ENCODE measurements around the gene ITGA11. TPM values are rescaled to one million over a fixed set of nuclear protein-coding genes. Genes with fewer than 3 reads are reported as not detected.

ITGA11 gene
- total RNA-seq, 1 experiment from 2014 or later = not detected

GRCh38 chr15:68261980-68262379, 170.0 kb downstream of the ITGA11 start:
- H3K4me3 ChIP-seq (ENCODE audit: low read length) = no peak overlapping the region
- DNase-seq = no peak
- no peaks in the 10 kb centered on the region for H3K79me2 ChIP-seq (ENCODE audit: low read length)
- ChIA-PET CTCF (no interaction called here), POLR2A (ENCODE audit: unreplicated experiment) (no interaction called here)
- no peak for TF ChIP-seq EZH2 (IDR thresholded peaks at IDR 0.05; ENCODE audit: low read length, unreplicated experiment)
- TF ChIP-seq EZH2phosphoT487 (IDR thresholded peaks at IDR 0.05; ENCODE audit: borderline replicate concordance, low read length) = no peak
- TF ChIP-seq CTCF (conservative IDR thresholded peaks at IDR 0.05; ENCODE audit: low read depth, low read length) = no peak
- no peak overlapping the region for H3K9ac ChIP-seq (ENCODE audit: low read length)
- H3K4me2 ChIP-seq (ENCODE audit: low read length) = no peak overlapping the region
- no peak overlapping the region for H2AFZ ChIP-seq (ENCODE audit: low read length)
- no peaks in the 10 kb centered on the region for H3K27me3 ChIP-seq (ENCODE audit: low read length)
- no TSS peak for BruUV-seq (replicated peaks)
- no peaks in the 10 kb centered on the region for H3K36me3 ChIP-seq (ENCODE audit: low read depth, low read length)
- peaks cover 7% of the 10 kb centered on the region; the same call in 1 of the 2 replicates for H3K4me1 ChIP-seq (ENCODE audit: insufficient read depth, low read length)
- no peak overlapping the region for H3K27ac ChIP-seq (ENCODE audit: low read length)
- no peaks in the 10 kb centered on the region for H4K20me1 ChIP-seq (ENCODE audit: low read length)
- H3K9me3 ChIP-seq (ENCODE audit: low read length) = no peaks in the 10 kb centered on the region
- no peak for ATAC-seq
- H3F3A ChIP-seq (ENCODE audit: low read length, unreplicated experiment) = no peaks in the 10 kb centered on the region
- no peaks in the 10 kb centered on the region for H3K9me2 ChIP-seq (replicated peaks; ENCODE audit: low read length)
- intact Hi-C loops (cut with micrococcal nuclease) = no loop called here

GRCh38 chr15:68261241-68261640, 170.7 kb downstream of the ITGA11 start:
- H3K9me2 ChIP-seq (replicated peaks; ENCODE audit: low read length) = no peaks in the 10 kb centered on the region
- no peaks in the 10 kb centered on the region for H3K79me2 ChIP-seq (ENCODE audit: low read length)
- DNase-seq (no peak), ATAC-seq (no peak)
- no peak overlapping the region for H3K27ac ChIP-seq (ENCODE audit: low read length)
- no peaks in the 10 kb centered on the region for H3K36me3 ChIP-seq (ENCODE audit: low read depth, low read length)
- BruUV-seq (replicated peaks) = no TSS peak
- H2AFZ ChIP-seq (ENCODE audit: low read length) = no peak overlapping the region
- no peak overlapping the region for H3K4me2 ChIP-seq (ENCODE audit: low read length)
- H4K20me1 ChIP-seq (ENCODE audit: low read length) = no peaks in the 10 kb centered on the region
- no peak overlapping the region for H3K4me3 ChIP-seq (ENCODE audit: low read length)
- H3K4me1 ChIP-seq (ENCODE audit: insufficient read depth, low read length) = peaks cover 13% of the 10 kb centered on the region; the same call in 1 of the 2 replicates
- H3K27me3 ChIP-seq (ENCODE audit: low read length) = no peaks in the 10 kb centered on the region
- no peak overlapping the region for H3K9ac ChIP-seq (ENCODE audit: low read length)
- H3K9me3 ChIP-seq (ENCODE audit: low read length) = no peaks in the 10 kb centered on the region
- POLR2A ChIA-PET (ENCODE audit: unreplicated experiment) = no interaction called here
- H3F3A ChIP-seq (ENCODE audit: low read length, unreplicated experiment) = no peaks in the 10 kb centered on the region
- CTCF ChIA-PET = no interaction called here
- TF ChIP-seq CTCF (conservative IDR thresholded peaks at IDR 0.05; ENCODE audit: low read depth, low read length) = no peak
- TF ChIP-seq EZH2 (IDR thresholded peaks at IDR 0.05; ENCODE audit: low read length, unreplicated experiment) = no peak
- no peak for TF ChIP-seq EZH2phosphoT487 (IDR thresholded peaks at IDR 0.05; ENCODE audit: borderline replicate concordance, low read length)
- intact Hi-C loops (cut with micrococcal nuclease) = no loop called here

- POLR2A ChIA-PET (ENCODE audit: unreplicated experiment) = no interaction called here
- H3K27ac ChIP-seq (ENCODE audit: low read length) = no peak overlapping the region
- H3K9me2 ChIP-seq (replicated peaks; ENCODE audit: low read length) = no peaks in the 10 kb centered on the region
- no peaks in the 10 kb centered on the region for H4K20me1 ChIP-seq (ENCODE audit: low read length)
- no peaks in the 10 kb centered on the region for H3K79me2 ChIP-seq (ENCODE audit: low read length)
- no peak overlapping the region for H3K4me2 ChIP-seq (ENCODE audit: low read length)
- ATAC-seq = no peak
- no peak overlapping the region for H3K9ac ChIP-seq (ENCODE audit: low read length)
- no peaks in the 10 kb centered on the region for H3K27me3 ChIP-seq (ENCODE audit: low read length)
- CTCF ChIA-PET = no interaction called here
- no TSS peak for BruUV-seq (replicated peaks)
- intact Hi-C loops (cut with micrococcal nuclease) = no loop called here
- no peak for DNase-seq
- no peak for TF ChIP-seq CTCF (conservative IDR thresholded peaks at IDR 0.05; ENCODE audit: low read depth, low read length)
- no peak for TF ChIP-seq EZH2 (IDR thresholded peaks at IDR 0.05; ENCODE audit: low read length, unreplicated experiment)
- TF ChIP-seq EZH2phosphoT487 (IDR thresholded peaks at IDR 0.05; ENCODE audit: borderline replicate concordance, low read length) = no peak
- H3K36me3 ChIP-seq (ENCODE audit: low read depth, low read length) = no peaks in the 10 kb centered on the region
- H3K4me1 ChIP-seq (ENCODE audit: insufficient read depth, low read length) = peaks cover 9% of the 10 kb centered on the region; the same call in 1 of the 2 replicates
- no peak overlapping the region for H2AFZ ChIP-seq (ENCODE audit: low read length)
- no peaks in the 10 kb centered on the region for H3K9me3 ChIP-seq (ENCODE audit: low read length)
- H3F3A ChIP-seq (ENCODE audit: low read length, unreplicated experiment) = no peaks in the 10 kb centered on the region
- H3K4me3 ChIP-seq (ENCODE audit: low read length) = no peak overlapping the region
Observed at GRCh38 chr15:68259883-68260282, 172.1 kb downstream of the ITGA11 start.

Data from PC-3 (cell line).